ENCODE results near the gene IL27RA.

DNA sequence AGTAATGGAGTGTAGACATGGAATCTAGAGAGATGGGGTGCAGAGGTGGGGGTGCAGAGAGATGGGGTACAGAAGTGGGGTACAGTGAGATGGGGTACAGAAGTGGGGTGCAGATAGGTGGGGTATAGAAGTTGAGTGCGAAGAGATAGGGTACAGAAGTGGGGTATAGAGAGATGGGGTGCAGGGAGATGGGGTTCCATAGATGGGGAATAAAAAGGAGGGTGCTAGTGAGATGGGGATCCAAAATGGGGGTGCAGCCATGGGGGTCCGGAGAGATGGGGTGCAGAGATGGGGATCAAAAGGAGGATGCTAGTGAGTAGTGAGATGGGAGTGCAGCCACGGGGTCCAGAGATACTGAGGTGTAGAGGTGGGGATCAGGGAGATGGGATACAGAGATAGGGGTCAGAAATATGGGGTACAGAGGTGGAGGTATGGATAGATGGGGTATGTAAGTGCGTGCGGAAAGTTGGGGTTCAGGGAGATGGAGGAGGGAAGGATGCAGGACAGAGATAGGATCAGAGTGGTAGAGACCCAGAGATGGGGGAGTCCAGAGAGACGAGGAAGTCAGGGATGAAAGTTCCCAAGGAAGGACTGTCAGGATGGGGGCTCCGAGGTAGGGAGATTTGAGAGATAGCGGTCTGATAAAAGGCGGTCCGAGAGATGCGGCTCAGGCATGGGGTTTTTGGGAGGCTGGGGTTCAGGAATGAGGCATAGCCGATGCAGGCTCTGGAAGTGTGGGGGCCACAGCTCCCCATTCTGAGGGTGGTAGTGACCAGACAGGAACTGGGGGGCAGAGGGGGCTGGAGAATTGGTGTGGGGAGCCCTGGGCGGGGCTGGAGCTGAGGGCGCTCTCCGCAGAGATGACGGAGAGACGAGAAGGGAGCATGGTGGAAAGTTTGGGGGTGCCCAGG lies 26.9 kb downstream of the IL27RA start:
- TF ChIP-seq, protein P1, sequence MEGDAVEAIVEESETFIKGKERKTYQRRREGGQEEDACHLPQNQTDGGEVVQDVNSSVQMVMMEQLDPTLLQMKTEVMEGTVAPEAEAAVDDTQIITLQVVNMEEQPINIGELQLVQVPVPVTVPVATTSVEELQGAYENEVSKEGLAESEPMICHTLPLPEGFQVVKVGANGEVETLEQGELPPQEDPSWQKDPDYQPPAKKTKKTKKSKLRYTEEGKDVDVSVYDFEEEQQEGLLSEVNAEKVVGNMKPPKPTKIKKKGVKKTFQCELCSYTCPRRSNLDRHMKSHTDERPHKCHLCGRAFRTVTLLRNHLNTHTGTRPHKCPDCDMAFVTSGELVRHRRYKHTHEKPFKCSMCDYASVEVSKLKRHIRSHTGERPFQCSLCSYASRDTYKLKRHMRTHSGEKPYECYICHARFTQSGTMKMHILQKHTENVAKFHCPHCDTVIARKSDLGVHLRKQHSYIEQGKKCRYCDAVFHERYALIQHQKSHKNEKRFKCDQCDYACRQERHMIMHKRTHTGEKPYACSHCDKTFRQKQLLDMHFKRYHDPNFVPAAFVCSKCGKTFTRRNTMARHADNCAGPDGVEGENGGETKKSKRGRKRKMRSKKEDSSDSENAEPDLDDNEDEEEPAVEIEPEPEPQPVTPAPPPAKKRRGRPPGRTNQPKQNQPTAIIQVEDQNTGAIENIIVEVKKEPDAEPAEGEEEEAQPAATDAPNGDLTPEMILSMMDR (IDR thresholded peaks at IDR 0.05): no peak
- no peak for TF ChIP-seq POLR2A (IDR thresholded peaks at IDR 0.05)

Measured in adrenal gland (tissue), 5 donors.